ENCODE data around the gene WDR12.

WDR12 gene

DNA sequence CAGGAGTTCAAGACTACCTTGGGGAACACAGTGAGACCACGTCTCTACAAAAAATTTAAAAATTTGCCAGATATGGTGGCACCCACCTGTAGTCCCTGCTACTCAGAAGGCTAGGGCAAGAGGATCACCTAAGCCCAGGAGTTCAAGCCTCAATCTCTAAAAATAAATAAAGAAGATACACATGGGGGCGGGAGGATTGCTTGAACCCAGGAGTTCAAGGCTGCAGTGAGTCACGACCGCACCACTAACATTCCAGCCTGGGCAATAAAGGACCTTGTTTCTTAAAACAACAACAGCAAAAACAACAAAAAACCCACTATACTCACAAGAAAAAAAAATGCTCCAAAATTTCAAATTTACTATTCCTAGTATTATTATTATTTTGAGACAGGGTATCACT is 29.9 kb downstream of the WDR12 start:
- TF ChIP-seq POLR2AphosphoS5 (IDR thresholded peaks at IDR 0.05; ENCODE audit: low read depth, low read length), result no peak
- no peak for TF ChIP-seq SIN3A (IDR thresholded peaks at IDR 0.05; ENCODE audit: borderline replicate concordance, insufficient read depth, low read length)

DNA sequence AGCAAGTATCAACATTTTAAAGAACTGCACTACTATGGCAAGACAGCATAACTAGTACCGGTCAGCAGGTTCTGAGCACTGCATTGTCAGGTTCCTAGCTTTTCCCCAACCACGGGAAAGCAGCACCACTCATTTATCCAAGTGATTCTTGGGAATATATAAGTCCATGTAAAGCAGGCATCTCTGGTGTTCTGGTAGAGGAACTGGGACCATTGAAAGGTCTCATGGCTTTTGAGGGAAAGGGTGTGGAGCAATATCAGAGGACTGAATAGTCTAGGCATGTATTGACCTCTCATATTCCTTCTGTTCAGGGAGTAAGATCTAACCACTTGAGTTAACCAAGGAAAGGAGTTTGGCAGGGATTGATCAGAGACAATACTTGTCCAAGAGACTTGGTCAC is 33.8 kb downstream of the WDR12 start:
- TF ChIP-seq POLR2AphosphoS5 (IDR thresholded peaks at IDR 0.05; ENCODE audit: low read depth, low read length), result no peak
- no peak for TF ChIP-seq SIN3A (IDR thresholded peaks at IDR 0.05; ENCODE audit: borderline replicate concordance, insufficient read depth, low read length)
- no peak for TF ChIP-seq FOXP2 (optimal IDR thresholded peaks at IDR 0.05; ENCODE audit: borderline replicate concordance, extremely low read depth, extremely low read length, insufficient read depth)
- no peak for TF ChIP-seq TAF1 (IDR thresholded peaks at IDR 0.05; ENCODE audit: borderline replicate concordance, insufficient read depth, low read length)
- TF ChIP-seq, protein P1, sequence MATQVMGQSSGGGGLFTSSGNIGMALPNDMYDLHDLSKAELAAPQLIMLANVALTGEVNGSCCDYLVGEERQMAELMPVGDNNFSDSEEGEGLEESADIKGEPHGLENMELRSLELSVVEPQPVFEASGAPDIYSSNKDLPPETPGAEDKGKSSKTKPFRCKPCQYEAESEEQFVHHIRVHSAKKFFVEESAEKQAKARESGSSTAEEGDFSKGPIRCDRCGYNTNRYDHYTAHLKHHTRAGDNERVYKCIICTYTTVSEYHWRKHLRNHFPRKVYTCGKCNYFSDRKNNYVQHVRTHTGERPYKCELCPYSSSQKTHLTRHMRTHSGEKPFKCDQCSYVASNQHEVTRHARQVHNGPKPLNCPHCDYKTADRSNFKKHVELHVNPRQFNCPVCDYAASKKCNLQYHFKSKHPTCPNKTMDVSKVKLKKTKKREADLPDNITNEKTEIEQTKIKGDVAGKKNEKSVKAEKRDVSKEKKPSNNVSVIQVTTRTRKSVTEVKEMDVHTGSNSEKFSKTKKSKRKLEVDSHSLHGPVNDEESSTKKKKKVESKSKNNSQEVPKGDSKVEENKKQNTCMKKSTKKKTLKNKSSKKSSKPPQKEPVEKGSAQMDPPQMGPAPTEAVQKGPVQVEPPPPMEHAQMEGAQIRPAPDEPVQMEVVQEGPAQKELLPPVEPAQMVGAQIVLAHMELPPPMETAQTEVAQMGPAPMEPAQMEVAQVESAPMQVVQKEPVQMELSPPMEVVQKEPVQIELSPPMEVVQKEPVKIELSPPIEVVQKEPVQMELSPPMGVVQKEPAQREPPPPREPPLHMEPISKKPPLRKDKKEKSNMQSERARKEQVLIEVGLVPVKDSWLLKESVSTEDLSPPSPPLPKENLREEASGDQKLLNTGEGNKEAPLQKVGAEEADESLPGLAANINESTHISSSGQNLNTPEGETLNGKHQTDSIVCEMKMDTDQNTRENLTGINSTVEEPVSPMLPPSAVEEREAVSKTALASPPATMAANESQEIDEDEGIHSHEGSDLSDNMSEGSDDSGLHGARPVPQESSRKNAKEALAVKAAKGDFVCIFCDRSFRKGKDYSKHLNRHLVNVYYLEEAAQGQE (IDR thresholded peaks at IDR 0.05; ENCODE audit: insufficient read depth in 1 of 2, low read depth in 2 of 2, low read length in 2 of 2), result no peak

DNA sequence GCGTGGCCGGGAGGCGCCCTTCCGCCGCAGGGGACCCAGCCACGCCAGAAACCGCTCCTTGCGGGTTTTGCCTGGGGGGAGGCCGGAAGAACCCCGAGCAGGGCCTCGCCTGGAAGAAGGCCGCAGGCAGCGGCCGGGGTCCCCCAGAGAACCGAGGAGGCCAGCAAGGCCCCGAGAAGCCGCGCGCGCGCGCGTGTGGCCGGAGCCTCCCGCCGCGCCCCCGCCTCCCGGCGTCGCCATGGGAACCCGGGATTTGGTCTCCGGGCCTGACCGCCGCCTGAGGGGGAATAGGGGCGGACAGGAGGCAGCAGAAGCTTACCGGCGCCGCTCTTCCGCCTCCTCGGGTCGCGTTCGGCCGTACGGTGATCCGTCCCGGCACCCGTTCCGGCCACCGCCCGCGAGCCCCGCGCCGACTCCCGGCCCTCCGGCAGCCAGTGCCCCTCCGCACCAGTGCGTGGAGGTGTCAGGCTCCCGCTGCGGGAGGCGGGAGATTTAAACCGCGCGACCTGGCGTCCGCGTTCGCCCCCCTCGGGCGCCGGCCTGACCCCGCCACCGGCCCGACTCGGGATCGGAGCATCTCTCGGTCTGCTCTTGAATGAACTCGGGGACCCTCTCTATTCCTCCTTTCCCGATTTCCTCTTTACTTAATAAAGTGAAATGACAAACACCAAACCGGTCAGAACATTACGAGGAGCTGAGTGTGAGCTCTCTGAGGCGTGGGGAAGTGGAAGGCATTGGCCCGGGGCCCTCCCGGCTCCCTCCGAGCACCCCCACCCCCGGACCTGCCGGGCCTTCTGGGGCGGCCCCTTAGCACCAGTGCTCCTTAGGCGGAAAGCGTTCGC is 40.0 kb downstream of the WDR12 start, which contains the start of gene ICA1L:
Gene ICA1L, minus strand, starts transcription at position 467 of the 842 bp plus-strand sequence. CDS start 42,757 bp downstream, outside the sequence.
- TF ChIP-seq POLR2AphosphoS5 (IDR thresholded peaks at IDR 0.05; ENCODE audit: low read depth, low read length), result no peak
- peak; percentile 33; the same call in 1 of the 2 replicates for TF ChIP-seq SIN3A (IDR thresholded peaks at IDR 0.05; ENCODE audit: borderline replicate concordance, insufficient read depth, low read length)
- TF ChIP-seq FOXP2 (optimal IDR thresholded peaks at IDR 0.05; ENCODE audit: borderline replicate concordance, extremely low read depth, extremely low read length, insufficient read depth), result peak; percentile 13

DNA sequence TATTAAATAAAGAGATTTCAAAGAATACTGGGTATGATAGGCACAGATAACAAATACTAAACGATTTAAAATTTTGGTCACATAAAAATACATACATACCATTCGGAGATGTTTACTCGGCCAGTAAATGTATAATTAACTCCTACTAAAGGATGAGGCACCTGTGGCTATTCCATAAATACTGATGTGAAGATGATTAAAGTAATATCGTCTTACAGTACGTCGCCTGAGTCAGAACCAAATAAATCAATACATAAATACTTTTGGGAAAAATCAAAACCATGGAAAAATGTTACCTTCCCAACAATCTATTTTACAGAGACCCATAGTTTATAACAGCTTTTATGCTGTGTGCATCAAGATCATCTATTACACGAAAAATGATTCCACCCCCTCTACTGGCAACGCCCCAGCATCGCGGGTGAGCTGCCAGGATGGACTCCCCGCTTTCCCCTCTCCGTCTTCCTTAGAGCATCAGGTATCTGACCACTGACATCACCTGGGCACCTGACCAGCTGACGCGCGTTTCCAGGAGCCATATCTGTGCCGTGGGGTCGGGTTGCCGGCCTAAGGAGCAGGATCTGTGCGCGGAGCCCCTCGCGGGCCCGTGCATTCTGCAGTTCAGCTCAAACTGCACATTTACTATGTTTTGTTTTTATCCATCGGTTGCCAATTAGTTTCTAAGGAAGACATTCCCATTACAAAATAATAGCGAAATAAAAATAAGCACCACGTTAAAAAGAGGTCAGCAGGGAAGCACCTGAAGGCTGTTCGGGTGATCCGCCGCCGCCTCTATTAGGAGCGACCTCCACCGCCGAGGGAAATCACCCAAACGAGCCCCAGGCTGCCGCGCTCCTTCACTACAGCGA is 40.8 kb downstream of the WDR12 start:
- TF ChIP-seq TAF1 (IDR thresholded peaks at IDR 0.05; ENCODE audit: borderline replicate concordance, insufficient read depth, low read length), result no peak
- TF ChIP-seq FOXP2 (optimal IDR thresholded peaks at IDR 0.05; ENCODE audit: borderline replicate concordance, extremely low read depth, extremely low read length, insufficient read depth), result no peak
- TF ChIP-seq, protein P1 (IDR thresholded peaks at IDR 0.05; ENCODE audit: insufficient read depth in 1 of 2, low read depth in 2 of 2, low read length in 2 of 2), result no peak
- no peak for TF ChIP-seq POLR2AphosphoS5 (IDR thresholded peaks at IDR 0.05; ENCODE audit: low read depth, low read length)

DNA sequence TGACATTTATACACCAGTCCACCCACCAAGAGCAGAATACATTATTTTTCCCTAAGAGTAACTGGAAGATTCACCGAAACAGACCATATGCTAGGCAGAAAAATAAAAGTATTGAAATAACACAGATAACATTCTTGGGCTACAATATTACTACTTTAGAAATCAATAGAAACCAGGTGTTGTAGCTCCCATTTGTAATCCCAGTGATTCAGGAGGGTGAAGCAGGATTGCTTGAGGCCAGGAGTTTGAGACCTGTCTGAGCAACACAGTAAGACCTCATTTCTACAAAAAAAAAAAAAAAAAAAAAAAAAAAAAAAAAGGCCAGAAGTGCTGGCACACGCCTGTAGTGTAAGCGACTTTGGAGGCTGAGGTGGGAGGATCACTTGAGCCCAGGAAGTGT is 49.5 kb downstream of the WDR12 start:
- TF ChIP-seq POLR2AphosphoS5 (IDR thresholded peaks at IDR 0.05; ENCODE audit: low read depth, low read length), result no peak

DNA sequence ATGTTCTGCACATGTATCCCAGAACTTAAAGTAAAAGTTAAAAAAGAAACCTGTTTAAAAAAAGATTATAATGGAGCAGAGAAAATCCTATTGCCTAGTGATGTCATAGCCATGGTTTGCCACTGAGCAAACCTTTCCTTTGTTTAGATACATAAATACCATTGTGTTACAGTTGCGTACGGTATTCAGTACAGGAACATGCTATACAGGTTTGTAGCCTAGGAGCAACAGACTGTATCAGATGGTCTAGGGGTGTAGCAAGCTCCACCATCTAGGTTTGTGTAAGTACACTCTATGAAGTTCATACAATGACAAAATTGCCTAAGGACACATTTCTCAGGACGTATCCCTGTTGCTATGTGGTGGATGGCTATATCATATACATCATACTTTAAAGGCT is 52.9 kb downstream of the WDR12 start:
- TF ChIP-seq SIN3A (IDR thresholded peaks at IDR 0.05; ENCODE audit: borderline replicate concordance, insufficient read depth, low read length) (no peak), POLR2AphosphoS5 (IDR thresholded peaks at IDR 0.05; ENCODE audit: low read depth, low read length) (no peak), TAF1 (IDR thresholded peaks at IDR 0.05; ENCODE audit: borderline replicate concordance, insufficient read depth, low read length) (no peak), FOXP2 (optimal IDR thresholded peaks at IDR 0.05; ENCODE audit: borderline replicate concordance, extremely low read depth, extremely low read length, insufficient read depth) (no peak)
- TF ChIP-seq, protein P1 (IDR thresholded peaks at IDR 0.05; ENCODE audit: insufficient read depth in 1 of 2, low read depth in 2 of 2, low read length in 2 of 2), result no peak

All from PFSK-1 (cell line).